Measurements from ENCODE around the gene XRCC5. TPM values are rescaled to one million over a fixed set of nuclear protein-coding genes. Genes with fewer than 3 reads are reported as not detected.

Gene XRCC5
- total RNA-seq, 1 donor from 2014 or later, result 163 TPM

DNA sequence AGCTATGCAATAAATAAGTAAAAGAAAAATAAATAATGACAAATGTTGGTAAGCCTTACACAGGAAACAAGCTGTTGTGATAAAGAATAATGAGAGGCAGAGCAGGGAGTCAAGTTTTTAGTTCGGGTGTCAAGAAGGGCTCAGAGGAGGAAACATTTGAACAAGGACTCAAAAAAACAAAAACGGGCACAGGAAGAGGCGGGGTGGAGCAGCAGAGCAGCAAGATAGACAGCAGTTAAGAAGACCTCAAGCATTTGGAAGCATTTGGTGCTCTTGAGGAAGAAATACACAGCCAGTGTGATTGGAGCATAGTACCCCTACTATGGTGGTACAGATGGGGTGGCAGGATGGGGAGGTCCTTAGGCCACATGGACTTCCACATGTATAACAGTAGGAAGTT lies 24.6 kb upstream of the XRCC5 start:
- no peak for DNase-seq (ENCODE audit: low read depth in 2 of 2)

DNA sequence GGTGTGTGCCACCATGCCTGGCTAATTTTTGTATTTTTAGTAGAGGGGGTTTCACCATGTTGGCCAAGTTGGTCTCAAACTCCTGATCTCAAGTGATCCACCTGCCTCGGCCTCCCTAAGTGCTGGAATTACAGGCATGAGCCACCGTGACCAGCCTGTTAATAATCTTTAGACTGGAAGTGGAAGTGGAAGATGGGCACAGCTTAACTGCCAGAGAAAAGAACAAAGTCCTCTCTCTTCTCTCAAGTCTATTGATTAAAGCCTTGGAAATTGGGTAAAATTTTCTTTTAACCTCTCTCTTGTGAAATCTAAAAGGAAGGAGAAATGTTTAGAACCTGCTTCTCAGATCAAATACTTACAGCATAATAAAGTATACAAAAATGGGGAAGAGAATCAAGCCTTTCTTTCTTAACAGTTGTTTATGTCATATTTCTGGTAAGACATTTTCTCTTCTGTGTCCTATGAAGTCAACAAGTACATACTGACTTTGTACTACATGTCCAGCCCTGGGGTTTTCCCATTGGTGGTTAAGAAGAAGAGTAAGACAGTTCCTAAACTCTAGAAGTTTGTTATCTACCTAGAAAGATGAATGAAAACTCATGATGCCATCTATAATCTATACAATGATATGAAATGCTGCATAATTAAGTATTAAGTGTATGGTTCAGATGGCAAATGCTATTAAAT lies 22.8 kb upstream of the XRCC5 start:
- DNase-seq (ENCODE audit: low read depth in 2 of 2), result no peak

DNA sequence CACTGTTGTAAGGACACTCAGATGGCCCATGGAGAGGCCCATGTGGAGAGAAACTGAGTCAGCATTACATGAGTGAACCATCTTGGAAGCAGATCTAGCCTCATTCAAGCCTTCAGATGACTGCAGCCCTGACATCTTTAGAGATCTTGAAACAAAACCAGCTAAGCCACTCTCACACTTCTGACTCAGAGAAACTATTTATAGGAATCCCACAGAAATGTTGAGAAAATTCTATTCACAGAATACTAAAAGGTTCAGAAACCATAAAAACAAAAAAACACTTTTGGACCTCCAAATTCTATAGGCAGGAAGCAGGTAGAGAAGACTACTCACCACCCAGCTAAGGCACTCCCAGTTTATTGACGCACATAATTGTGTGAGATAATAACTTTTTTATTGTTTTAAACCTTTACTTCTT lies 18.8 kb upstream of the XRCC5 start:
- no peak for DNase-seq (ENCODE audit: low read depth in 2 of 2)

DNA sequence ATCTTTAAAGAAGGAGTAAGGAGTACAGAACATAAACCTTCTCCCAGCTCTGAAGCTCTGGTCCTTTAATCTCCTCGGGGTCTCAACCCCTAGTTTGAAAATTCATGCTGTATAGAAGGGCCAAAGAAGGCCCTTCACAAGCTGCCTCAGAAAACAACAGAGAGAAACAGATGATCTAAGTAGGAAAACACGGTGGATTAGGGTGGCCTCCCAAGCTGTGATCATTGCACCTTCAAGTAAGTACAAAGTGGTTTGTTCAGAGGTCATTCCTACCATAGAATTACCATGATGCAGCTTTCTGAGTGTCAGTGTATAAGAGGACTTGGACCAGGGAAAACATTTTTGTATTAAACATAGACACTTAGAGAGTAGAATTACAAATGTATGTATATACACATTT lies 16.5 kb upstream of the XRCC5 start:
- no peak for DNase-seq (ENCODE audit: low read depth in 2 of 2)

DNA sequence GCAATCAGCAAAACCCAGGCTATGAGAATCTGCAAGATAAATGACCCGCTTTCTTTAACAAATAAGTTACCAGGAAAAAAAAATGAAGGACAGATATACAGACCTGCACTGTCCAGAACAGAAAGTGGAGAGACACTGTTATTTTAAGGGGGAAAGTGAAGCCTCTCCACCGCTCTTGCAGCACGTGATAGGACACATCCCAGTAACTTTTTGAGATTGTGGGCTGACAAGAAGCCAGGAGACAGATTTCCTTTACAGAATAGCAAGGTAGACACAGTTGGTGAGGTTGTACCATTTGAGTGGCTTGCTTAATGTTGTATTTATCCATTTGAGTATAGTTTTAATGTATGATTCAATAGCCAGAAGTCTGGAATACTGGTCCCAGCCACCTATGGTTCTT lies 14.4 kb upstream of the XRCC5 start:
- DNase-seq (ENCODE audit: low read depth in 2 of 2), result no peak

DNA sequence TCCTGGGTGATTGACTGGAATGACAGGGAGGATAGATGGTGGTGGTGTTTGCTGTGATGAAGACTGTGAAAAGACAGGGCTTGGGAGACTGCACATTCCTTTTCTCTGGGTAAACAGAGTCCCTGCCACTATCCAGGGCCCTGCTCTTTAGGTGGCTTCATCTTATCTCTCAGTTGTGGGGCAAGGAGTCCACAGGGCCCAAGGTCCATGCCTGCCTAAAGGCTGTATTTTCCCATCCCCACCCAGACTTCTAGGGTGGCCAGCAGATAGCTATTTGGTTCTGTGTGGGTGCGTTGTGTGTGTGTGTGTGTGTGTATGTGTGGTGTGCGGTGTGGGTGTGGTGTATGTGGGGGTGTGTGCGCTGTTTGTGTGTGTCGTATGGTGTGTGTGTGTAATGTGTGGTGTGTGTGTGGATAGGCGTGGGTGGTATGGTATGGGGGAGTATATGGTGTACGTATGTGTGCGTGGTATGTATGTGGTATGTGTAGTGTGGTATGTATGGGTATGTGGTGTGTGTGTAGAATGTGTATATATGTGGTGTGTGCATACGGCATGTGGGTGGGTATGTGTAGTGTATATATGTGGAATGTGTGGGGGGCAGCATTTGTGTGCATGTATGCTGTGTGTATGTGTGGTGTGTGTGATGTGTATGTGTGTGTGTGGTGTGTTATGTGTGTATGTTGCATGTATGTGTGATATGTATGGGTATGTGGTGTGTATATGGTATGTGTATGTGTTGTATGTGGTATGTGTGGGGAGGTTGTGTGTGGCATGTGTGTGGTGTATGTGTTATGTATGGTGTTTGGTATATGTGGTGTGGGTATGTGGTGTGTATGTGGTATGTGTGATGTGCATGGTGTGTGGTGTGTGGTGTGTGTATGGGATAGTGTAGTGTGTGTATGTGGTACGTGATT lies 10.5 kb upstream of the XRCC5 start:
- DNase-seq (ENCODE audit: low read depth in 2 of 2), result no peak

DNA sequence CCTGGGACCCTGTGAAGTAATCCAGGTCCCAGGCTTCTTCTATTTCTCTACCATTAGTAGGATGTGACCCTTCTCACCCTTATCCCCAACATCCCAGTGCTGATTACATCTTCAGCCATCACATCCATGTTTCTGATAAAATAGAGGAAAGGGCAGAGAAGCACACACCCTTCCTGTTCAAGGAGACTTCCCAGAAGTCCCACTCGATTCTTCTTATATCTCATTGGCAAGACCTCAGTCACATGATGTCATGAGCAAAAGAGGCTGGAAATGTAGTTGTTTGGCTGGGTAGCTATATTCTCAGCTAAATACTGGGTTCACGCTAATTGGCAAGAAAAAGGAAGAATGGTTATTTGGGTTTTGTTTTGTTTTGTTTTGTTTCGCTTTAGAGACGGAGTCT lies 8.0 kb upstream of the XRCC5 start:
- DNase-seq (ENCODE audit: low read depth in 2 of 2), result no peak

DNA sequence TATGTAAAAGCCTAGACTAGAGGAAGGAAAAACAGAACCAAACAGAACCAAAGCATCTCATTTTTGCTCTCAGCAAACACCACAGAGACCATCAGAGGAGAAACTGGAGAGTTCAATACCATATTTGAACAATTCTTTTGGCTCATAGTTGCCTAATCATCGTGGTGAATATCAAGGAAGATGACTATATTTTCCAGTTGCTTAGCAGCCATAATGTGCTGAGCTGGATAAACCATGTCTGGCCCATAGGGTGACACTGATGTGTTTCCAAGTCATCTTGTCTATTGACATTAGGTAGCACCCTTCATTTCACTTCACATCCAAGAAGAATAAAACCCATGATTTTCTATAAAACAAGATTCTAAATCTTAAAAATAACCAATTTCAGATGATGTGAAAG lies 5.9 kb upstream of the XRCC5 start:
- DNase-seq (ENCODE audit: low read depth in 2 of 2), result no peak

DNA sequence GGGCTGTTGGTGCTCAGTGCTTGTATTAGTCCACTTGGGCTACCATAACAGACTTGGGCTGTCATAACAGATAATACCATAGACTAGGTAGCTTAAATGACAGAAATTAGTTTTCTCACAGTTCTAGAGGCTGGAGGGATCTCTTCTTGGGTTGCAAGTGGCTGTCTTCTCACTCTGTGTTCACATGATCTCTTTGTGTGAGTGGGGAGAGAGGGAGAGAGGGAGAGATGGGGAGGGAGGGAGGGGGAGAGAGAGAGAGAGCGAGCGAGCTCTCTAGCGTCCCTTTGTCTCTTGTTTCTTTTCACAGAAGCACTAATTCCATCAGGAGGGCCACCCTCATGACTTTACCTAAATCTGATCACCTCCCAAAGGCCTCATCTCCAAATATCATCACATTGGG lies 4.5 kb upstream of the XRCC5 start:
- no peak for DNase-seq (ENCODE audit: low read depth in 2 of 2)

DNA sequence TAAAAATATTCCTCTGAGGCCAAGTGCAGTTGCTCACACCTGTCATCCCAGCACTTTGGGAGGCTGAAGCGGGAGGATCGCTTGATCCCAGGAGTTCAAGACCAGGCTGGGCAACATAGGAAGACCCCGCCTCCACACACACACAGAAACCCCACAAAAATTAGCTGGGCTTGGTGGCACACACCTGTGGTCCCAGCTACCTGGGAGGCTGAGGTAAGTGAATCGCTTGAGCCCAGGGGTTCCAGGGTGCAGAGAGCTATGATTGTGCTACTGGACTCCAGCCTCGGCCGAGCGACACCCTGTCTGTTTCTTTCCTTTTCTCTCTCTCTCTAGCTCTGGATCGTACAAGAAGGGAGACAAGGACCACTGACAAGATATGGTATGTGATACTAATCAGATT lies 1.8 kb upstream of the XRCC5 start:
- no peak for DNase-seq (ENCODE audit: low read depth in 2 of 2)

DNA sequence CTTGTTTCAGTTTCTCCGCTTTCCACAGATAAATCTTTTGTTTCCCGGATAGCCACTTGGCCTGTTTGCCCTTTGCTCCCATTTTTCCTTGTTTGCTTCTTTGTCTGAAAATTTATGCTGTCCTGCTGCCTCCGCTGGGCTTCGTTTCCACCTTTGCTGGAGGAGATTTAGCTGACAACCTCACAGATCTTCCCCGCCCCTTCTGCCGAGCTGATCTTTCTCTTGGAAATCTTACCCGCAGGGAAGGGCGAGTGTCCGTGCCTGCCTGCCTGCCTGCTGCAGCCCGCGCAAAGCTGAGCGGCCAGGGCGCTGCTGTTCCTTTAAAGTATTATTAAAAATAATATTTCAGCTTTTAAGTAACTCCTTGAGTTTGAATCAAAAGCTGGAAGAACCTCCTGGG lies 1.4 kb upstream of the XRCC5 start:
- no peak for DNase-seq (ENCODE audit: low read depth in 2 of 2)

DNA sequence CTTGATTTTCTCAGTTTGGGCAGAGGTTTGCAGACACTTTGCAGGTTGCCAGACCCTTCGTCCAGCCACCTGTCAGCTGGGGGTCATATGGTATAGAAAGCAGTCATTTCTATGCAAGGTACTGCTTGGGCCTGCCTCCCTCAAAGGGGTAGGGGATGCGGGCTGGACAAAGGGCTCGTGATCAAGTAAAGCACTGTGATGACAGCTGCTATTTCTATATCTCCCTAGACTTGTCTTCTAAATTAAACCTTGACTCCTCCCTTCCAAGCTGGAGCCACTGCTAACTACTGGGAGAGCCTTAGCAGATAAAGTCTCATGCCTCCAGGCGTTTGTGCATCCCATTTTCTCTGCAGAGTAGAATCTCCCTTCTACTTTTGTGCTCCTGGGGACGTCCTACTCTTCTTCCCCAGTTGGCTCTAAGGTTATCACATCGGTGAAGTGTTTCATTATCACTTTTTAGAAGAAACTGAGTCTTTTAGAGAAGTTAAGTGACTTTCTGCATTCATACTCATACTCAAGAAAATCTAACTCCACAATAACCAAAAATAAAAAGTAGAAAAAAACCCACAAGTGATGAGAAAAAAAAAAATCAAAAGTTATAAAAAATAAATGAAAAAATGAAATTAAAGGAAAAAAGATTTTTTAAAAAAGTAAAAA lies 710 bp upstream of the XRCC5 start:
- DNase-seq (ENCODE audit: low read depth in 2 of 2), result no peak

DNA sequence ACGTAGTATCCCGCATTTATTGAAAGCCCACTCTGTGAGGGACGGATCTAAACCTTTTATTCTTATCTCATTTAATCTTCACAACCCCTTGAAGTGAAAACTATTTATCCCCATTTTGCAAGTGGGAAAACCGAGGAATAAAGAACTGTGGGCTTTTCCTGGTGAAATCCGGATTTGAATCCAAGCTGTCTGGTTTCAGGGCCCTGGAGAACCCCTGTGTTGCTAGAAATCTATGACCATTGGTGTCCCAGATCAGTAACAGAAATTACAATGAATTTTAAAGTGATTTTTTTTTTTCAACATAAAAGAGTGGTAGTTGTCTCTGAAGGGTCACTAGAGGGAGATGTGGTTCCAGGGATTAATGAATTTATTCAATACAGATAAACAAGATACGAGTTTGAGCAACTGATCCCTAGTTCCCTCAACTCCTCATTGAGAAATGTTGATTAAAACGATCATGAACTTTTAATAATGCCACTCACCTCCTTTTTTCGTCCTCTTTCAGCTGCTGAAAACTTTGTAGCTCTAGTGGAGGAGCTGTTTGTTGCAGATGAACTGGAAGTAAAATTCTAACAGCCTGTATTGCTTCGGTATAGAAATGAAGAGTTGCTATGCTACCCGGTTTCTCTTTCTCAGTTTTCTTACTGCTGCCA lies 940 bp downstream of the XRCC5 start:
- DNase-seq (ENCODE audit: low read depth in 2 of 2), result peak; percentile 64 to 73

DNA sequence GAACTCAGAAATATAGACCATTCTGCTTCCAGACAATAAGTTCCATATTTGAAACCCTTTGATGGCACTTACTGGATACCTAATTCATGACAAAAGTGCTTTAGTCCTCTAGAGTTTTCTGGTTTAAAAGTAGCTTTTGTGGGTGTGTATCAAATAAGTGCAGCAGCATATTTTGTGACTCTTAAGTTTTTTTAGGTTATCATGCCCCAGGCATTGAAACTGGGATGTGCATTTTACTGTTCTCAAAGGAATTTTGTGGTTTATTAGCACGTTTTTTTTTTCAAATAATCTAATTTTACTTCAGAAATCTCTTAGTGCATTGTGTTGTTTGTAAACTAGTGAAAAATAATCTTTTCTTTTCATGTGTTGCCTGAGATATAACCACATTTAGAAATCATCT lies 1.5 kb downstream of the XRCC5 start:
- no peak for DNase-seq (ENCODE audit: low read depth in 2 of 2)

DNA sequence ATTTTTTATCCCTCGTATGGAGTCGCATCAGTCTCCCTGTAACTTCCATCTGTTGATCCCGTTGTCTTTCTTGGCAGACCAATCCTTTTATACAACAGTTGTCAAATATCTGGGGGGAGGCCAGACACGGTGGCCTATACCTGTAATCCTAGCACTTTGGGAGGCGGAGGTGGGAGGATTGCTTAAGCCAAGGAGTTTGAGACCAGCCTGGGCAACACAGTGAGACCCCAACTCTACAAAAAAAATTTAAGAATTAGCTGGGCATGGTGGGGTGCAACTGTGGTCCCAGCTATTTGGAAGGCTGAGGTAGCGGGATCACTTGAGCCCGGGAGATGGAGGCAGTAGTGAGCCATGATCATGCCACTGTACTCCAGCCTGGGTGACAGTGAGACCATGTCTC lies 2.0 kb downstream of the XRCC5 start:
- DNase-seq (ENCODE audit: low read depth in 2 of 2), result no peak

DNA sequence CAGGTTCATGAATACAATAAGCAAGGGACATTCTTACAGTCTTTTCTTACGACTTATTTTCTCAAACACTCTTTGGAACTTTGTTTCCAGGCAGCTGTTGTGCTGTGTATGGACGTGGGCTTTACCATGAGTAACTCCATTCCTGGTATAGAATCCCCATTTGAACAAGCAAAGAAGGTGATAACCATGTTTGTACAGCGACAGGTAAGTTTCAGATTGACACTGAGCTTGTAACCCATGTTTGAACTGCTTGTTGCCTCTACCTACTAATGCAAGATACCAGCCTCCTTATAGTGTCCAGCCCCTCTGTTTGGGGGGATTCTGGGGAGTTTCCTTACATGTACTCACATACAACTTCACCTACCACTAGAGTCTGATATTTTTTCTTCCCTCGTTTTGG lies 3.8 kb downstream of the XRCC5 start:
- DNase-seq (ENCODE audit: low read depth in 2 of 2), result no peak

DNA sequence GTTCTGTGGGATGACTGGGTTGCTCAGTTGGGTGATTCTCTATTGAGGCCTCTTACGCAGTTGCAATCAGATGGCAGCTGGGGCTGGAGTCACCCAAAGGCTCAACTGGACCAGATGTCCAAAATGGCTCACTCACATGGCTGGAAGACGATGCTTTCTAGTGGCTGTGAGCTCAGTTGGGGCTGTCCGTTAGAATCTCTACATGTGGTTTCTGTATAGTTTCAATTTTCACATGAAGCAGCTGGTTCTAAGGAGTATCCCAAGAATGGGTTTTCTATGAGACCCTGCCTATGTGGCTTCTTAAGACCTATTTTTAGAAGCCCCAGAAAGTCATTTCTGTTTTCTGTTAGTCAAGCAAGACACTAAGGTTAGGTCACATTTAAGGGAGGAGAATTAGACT lies 4.4 kb downstream of the XRCC5 start:
- no peak for DNase-seq (ENCODE audit: low read depth in 2 of 2)

DNA sequence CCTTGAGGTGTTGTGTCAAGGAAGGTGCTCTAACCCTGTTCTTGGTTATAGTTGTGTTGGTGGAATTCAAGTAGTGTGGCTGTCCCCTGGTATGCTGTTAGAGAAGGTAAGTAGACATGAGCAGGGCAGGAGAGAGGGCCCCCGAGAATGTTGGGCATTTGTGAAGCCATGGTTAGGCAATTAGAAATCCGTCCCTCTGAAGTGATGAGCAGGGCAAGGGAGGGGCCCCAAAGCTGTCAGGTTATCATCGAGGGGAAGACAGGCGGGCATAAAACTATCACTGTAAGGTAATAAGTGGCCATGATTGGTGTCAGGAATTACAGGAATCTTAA lies 5.2 kb downstream of the XRCC5 start:
- DNase-seq (ENCODE audit: low read depth in 2 of 2), result no peak

DNA sequence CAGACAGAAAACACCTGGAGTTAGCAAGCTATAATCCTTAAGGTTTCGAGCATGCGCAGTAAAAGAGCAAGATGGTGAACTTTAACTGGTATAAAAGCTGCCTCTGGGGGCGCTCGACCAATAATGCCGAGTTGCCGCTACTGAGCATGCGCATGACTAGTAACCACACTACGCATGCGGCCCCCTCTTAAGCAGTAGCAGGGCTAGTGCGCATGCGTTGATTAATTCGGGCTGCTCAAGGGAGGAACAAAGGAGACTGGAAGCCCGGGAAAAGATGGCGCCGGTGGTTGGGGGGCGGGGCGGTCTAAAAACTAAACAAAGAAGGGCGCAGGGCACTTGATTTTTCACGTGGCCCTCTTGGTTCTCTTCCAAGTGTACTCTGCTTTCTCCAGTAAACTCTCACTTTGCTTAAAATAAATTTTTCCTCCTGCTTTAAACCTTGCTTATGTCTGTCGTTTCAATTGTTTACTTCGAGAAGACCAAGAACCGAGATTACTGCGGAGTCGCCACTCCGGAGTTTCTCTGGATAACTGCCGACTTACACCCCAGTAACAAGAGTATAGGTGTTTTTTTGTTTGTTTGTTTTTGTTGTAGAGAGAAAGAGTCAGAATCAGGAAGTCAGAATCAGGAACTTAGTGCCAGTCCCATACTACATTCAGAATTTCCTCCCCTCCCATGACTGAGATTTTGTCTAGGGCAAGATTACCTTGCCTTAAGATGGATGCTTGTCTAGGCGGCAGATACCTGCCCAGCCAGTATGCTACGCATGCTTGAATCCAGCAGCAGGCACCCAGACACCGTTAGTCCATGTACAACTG lies 5.8 kb downstream of the XRCC5 start:
- peak; percentile 99 to 100 for DNase-seq (ENCODE audit: low read depth in 2 of 2)

DNA sequence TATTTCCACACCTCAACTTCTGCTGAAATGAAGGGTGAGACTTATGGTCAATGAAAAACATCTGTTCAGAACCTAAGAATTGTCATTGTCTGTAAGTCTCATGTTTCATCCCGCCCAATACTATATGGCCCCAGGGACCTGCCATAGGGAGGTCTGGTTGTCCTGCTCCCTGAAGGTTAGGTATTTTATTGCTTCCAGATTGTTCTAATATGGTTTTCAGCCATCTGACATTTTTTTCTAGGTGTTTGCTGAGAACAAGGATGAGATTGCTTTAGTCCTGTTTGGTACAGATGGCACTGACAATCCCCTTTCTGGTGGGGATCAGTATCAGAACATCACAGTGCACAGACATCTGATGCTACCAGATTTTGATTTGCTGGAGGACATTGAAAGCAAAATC lies 7.3 kb downstream of the XRCC5 start:
- DNase-seq (ENCODE audit: low read depth in 2 of 2), result no peak

All from lung microvascular endothelial cell (primary cell).